ENCODE measurements around the gene PDE6G. TPM values are rescaled to one million over a fixed set of nuclear protein-coding genes. Genes with fewer than 3 reads are reported as not detected.

The PDE6G gene
- total and polyA plus RNA-seq, 2 experiments from 2014 or later, result 5.5 to 9.0 TPM

DNA sequence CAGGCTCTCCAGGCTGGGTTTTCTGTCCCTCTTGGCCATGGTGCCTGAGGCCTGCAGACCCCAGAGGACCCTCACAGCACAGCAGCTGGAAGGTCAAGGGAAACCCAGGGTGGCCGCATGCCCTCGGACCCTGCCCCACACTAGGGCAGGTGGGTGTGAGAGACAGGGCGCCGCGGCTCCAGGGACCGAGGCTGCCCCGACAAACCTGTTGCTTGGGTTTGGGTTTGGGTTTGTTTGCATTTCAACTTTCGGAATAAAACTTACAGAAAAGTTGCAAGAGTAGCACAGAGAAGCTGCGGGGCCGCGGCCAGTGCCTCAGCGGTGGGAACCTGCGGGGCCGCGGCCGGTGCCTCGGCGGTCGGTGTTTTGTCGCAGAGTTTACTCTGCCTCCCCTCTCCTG, 35.3 kb upstream of the PDE6G start (continued):
- TF ChIP-seq ETS1 (IDR thresholded peaks at IDR 0.05) (no peak), POLR2AphosphoS5 (IDR thresholded peaks at IDR 0.05; ENCODE audit: low read depth) (no peak), NANOG (IDR thresholded peaks at IDR 0.05; ENCODE audit: borderline replicate concordance) (no peak), CTCF (conservative IDR thresholded peaks at IDR 0.05; ENCODE audit: low read depth in 2 of 2) (no peak), ZNF331 (CRISPR knock-in tag; IDR thresholded peaks at IDR 0.05; ENCODE audit: low read depth) (no peak)

DNA sequence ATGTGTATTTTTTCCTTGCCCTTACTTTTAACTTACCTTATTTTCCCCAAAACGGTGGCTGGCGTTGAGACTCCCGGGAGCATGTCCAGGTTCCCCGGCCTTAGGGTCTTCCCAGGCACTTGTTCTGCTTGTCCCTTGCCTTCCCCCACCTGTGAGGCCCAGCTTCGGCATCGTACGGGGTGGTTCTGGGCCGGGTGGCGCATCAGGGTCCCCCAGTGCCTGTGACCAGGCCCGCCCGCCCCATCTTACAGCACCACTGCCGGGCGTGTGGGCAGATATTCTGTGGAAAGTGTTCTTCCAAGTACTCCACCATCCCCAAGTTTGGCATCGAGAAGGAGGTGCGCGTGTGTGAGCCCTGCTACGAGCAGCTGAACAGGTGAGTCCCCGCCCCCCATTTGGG, 34.9 kb upstream of the PDE6G start:
- H3K36me3 ChIP-seq (ENCODE audit: insufficient read depth), result no peaks in the 10 kb centered on the region

GRCh38 chr17:81690549-81690948, 34.2 kb upstream of the PDE6G start:
- no peak for TF ChIP-seq CREB1 (CRISPR knock-in tag; IDR thresholded peaks at IDR 0.05; ENCODE audit: low read depth)
- no peak for TF ChIP-seq STAT1 (IDR thresholded peaks at IDR 0.05; ENCODE audit: unreplicated experiment)
- TF ChIP-seq ETS1 (IDR thresholded peaks at IDR 0.05), result no peak
- TF ChIP-seq NANOG (IDR thresholded peaks at IDR 0.05; ENCODE audit: borderline replicate concordance), result no peak
- TF ChIP-seq EZH2phosphoT487 (IDR thresholded peaks at IDR 0.05; ENCODE audit: unreplicated experiment), result no peak
- TF ChIP-seq REST (IDR thresholded peaks at IDR 0.05; ENCODE audit: unreplicated experiment), result no peak
- no peaks in the 10 kb centered on the region; the same call in 2 of the 3 replicates for H3K4me1 Mint-ChIP-seq
- H3K4me3 Mint-ChIP-seq, result no peak overlapping the region
- ATAC-seq, result no peak
- Histone ChIP-seq H3K36me3 (ENCODE audit: insufficient read depth) (no peaks in the 10 kb centered on the region), H4K20me1 (replicated peaks; ENCODE audit: insufficient read depth) (peaks cover 4% of the 10 kb centered on the region; the same call in 1 of the 2 replicates), H3K27ac (ENCODE audit: low read depth) (no peak overlapping the region), H2AFZ (no peak overlapping the region), H3K27me3 (ENCODE audit: insufficient read depth) (no peaks in the 10 kb centered on the region), H3K4me1 (ENCODE audit: insufficient read depth) (no peaks in the 10 kb centered on the region), H3K4me3 (no peak overlapping the region), H3K4me2 (no peak overlapping the region), H3K79me2 (replicated peaks; ENCODE audit: insufficient read depth) (peaks cover 7% of the 10 kb centered on the region), H3F3A (replicated peaks; ENCODE audit: low read depth) (peaks cover 2% of the 10 kb centered on the region), H3K9me2 (ENCODE audit: insufficient read depth) (no peaks in the 10 kb centered on the region)
- H3K27me3 Mint-ChIP-seq (ENCODE audit: insufficient read depth, low read depth, poor library complexity), result peaks cover 8% of the 10 kb centered on the region
- DNase-seq (ENCODE audit: low spot score), result no peak
- H3K9me3 Mint-ChIP-seq, result no peaks in the 10 kb centered on the region; the same call in 2 of the 3 replicates
- H3K36me3 Mint-ChIP-seq (ENCODE audit: low read depth), result peaks cover 51% of the 10 kb centered on the region
- H3K27ac Mint-ChIP-seq, result no peak overlapping the region

More for the DNA sequence above, 34.9 kb upstream of the PDE6G start:
- Histone ChIP-seq H3K9me2 (ENCODE audit: insufficient read depth) (no peaks in the 10 kb centered on the region), H3K4me2 (no peak overlapping the region), H3K4me1 (ENCODE audit: insufficient read depth) (no peaks in the 10 kb centered on the region), H4K20me1 (replicated peaks; ENCODE audit: insufficient read depth) (peaks cover 1% of the 10 kb centered on the region; the same call in 1 of the 2 replicates), H3F3A (replicated peaks; ENCODE audit: low read depth) (no peaks in the 10 kb centered on the region; the same call in 1 of the 2 replicates), H3K27me3 (ENCODE audit: insufficient read depth) (no peaks in the 10 kb centered on the region), H3K79me2 (replicated peaks; ENCODE audit: insufficient read depth) (peaks cover under 1% of the 10 kb centered on the region; the same call in 1 of the 2 replicates), H2AFZ (no peak overlapping the region), H3K4me3 (no peak overlapping the region), H3K27ac (ENCODE audit: low read depth) (no peak overlapping the region)
- Mint-ChIP-seq H3K36me3 (ENCODE audit: low read depth) (peaks cover 47% of the 10 kb centered on the region), H3K9me3 (no peaks in the 10 kb centered on the region; the same call in 2 of the 3 replicates), H3K4me3 (no peak overlapping the region), H3K4me1 (no peaks in the 10 kb centered on the region; the same call in 2 of the 3 replicates), H3K27ac (no peak overlapping the region), H3K27me3 (ENCODE audit: insufficient read depth, low read depth, poor library complexity) (peaks cover 8% of the 10 kb centered on the region)
- DNase-seq (ENCODE audit: low spot score) (no peak), ATAC-seq (no peak)
- TF ChIP-seq POLR2AphosphoS5 (IDR thresholded peaks at IDR 0.05; ENCODE audit: low read depth) (no peak), STAT1 (IDR thresholded peaks at IDR 0.05; ENCODE audit: unreplicated experiment) (no peak), ZNF114 (CRISPR knock-in tag; IDR thresholded peaks at IDR 0.05) (no peak)

Measured in GM23338 (cell line).